HUES64 (cell line): Measurements from ENCODE around the gene SPATA1.

Experiments used
- H3K27ac ChIP-seq: 2 replicates; pipeline ENCODE4 v1.7.0; 2013; ENCODE audit warnings: low read depth, low read length, inconsistent platforms
- H3K27me3 ChIP-seq: 2 replicates; pipeline ENCODE4 v1.6.1; 2013; ENCODE audit warnings: mild to moderate bottlenecking, low read length; ENCODE audit not compliant: insufficient read depth
- H3K36me3 ChIP-seq: 2 replicates; pipeline ENCODE4 v1.6.1; 2013; ENCODE audit warnings: mild to moderate bottlenecking, low read length; ENCODE audit not compliant: insufficient read depth
- H3K4me1 ChIP-seq: 2 replicates; pipeline ENCODE4 v1.6.1; 2013; ENCODE audit warnings: mild to moderate bottlenecking, low read length, moderate library complexity; ENCODE audit not compliant: insufficient read depth
- H3K4me3 ChIP-seq: 2 replicates; pipeline ENCODE4 v1.5.1; 2013; ENCODE audit warnings: mild to moderate bottlenecking, low read length, moderate library complexity
- H3K9ac ChIP-seq: 2 replicates; pipeline ENCODE4 v1.6.1; 2013; ENCODE audit warnings: mild to moderate bottlenecking, low read depth, low read length
- H3K9me3 ChIP-seq: 2 replicates; pipeline ENCODE4 v1.6.1; 2013; ENCODE audit warnings: low read depth, low read length; ENCODE audit not compliant: insufficient read depth
- WGBS: fragments of 150-250, 120-280 bp; methylation state at CpG from one replicate; pipeline ENCODE4 v1.1.7; 2013; ENCODE audit warnings: missing lambda C conversion rate; 5-methylcytosine and 5-hydroxymethylcytosine counted together

Gene SPATA1

GRCh38 chr1:84613026-84613425, 106.8 kb downstream of the SPATA1 start:
- H3K9ac ChIP-seq, result no peak overlapping the region

GRCh38 chr1:84613887-84614286, 107.7 kb downstream of the SPATA1 start:
- WGBS, result 97% methylated on average over 2 of the region's 2 CpGs
- Histone ChIP-seq H3K9me3 (peaks cover 28% of the 10 kb centered on the region), H3K27me3 (no peaks in the 10 kb centered on the region), H3K36me3 (no peaks in the 10 kb centered on the region), H3K27ac (no peak overlapping the region), H3K9ac (no peak overlapping the region), H3K4me1 (0 out of 2 replicates have a peak, but pooled peaks cover 4% of the 10 kb centered on the region), H3K4me3 (no peak overlapping the region)

More at GRCh38 chr1:84613026-84613425, 106.8 kb downstream of the SPATA1 start:
- Histone ChIP-seq H3K36me3 (no peaks in the 10 kb centered on the region), H3K27ac (no peak overlapping the region), H3K9me3 (peaks cover 33% of the 10 kb centered on the region), H3K4me1 (0 out of 2 replicates have a peak, but pooled peaks cover 4% of the 10 kb centered on the region), H3K27me3 (no peaks in the 10 kb centered on the region), H3K4me3 (no peak overlapping the region; the same call in 1 of the 2 replicates)
- WGBS, result 96% methylated on average over 2 of the region's 2 CpGs

GRCh38 chr1:84615790-84616189, 109.6 kb downstream of the SPATA1 start:
- WGBS, result 100% methylated on average over 1 of the region's 1 CpG
- Histone ChIP-seq H3K9me3 (peaks cover 24% of the 10 kb centered on the region), H3K27ac (no peak overlapping the region), H3K4me3 (no peak overlapping the region), H3K4me1 (peaks cover 11% of the 10 kb centered on the region; the same call in 1 of the 2 replicates), H3K9ac (no peak overlapping the region), H3K27me3 (no peaks in the 10 kb centered on the region), H3K36me3 (no peaks in the 10 kb centered on the region)
